Measurements from ENCODE around the gene C6orf15. TPM values are rescaled to one million over a fixed set of nuclear protein-coding genes. Genes with fewer than 3 reads are reported as not detected.

The C6orf15 gene
- total and polyA plus RNA-seq, 2 donors from 2014 or later: not detected

- Histone ChIP-seq H3K4me3 (ENCODE audit: low read length in 3 of 3) (no peak overlapping the region), H3K9ac (ENCODE audit: low read length in 3 of 3) (no peak overlapping the region), H3K9me3 (ENCODE audit: control insufficient read depth in 2 of 3, insufficient read depth in 1 of 3, low read length in 3 of 3) (no peaks in the 10 kb centered on the region), H3K27me3 (ENCODE audit: control insufficient read depth, insufficient read depth, low read length) (no peaks in the 10 kb centered on the region), H3K36me3 (ENCODE audit: control insufficient read depth in 2 of 3, insufficient read depth in 3 of 3, low read length in 3 of 3) (no peaks in the 10 kb centered on the region), H3K27ac (ENCODE audit: low read depth in 2 of 2, low read length in 2 of 2) (no peak overlapping the region), H3K4me1 (ENCODE audit: control insufficient read depth in 2 of 3, insufficient read depth in 2 of 3, low read depth in 1 of 3, low read length in 3 of 3) (peaks cover 0 to 4% (median 3%) of the 10 kb centered on the region in 3 donors)
- intact Hi-C loops (cut with DNase I): no loop called here
- no peak for TF ChIP-seq CTCF (IDR thresholded peaks at IDR 0.05; ENCODE audit: borderline replicate concordance, extremely low read depth, insufficient read depth)
- FAIRE-seq (no peak), DNase-seq (no peak)
These were observed 19.4 kb downstream of the C6orf15 start for GRCh38 chr6:31092769-31093505.

DNA sequence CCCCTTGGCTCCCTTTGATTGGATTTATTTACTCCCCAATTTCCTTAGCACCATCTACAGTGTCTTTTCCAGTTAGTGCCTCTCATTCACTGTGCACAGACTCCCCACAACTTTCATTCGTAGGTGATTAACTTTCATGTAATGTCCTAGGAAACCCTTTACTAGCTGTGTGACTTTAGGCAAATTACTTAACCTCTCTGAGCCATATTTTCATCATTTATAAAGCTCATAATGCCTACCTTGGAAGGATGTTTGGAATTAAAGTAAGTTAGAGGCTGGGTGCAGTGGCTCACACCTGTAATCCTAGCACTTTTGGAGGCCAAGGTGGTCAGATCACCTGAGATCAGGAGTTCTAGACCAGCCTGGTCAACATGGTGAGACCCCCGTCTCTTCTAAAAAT lies 20.1 kb downstream of the C6orf15 start:
- TF ChIP-seq CTCF (IDR thresholded peaks at IDR 0.05; ENCODE audit: borderline replicate concordance, extremely low read depth, insufficient read depth): no peak
- intact Hi-C loops (cut with DNase I): no loop called here
- FAIRE-seq: no peak

GRCh38 chr6:31091680-31092079 lies 20.7 kb downstream of the C6orf15 start:
- Histone ChIP-seq H3K9ac (ENCODE audit: low read length in 3 of 3) (no peak overlapping the region), H3K4me3 (ENCODE audit: low read length in 3 of 3) (no peak overlapping the region), H3K36me3 (ENCODE audit: control insufficient read depth in 2 of 3, insufficient read depth in 3 of 3, low read length in 3 of 3) (no peaks in the 10 kb centered on the region), H3K27ac (ENCODE audit: low read depth in 2 of 2, low read length in 2 of 2) (no peak overlapping the region), H3K27me3 (ENCODE audit: control insufficient read depth, insufficient read depth, low read length) (no peaks in the 10 kb centered on the region), H3K9me3 (ENCODE audit: control insufficient read depth in 2 of 3, insufficient read depth in 1 of 3, low read length in 3 of 3) (no peaks in the 10 kb centered on the region), H3K4me1 (ENCODE audit: control insufficient read depth in 2 of 3, insufficient read depth in 2 of 3, low read depth in 1 of 3, low read length in 3 of 3) (peaks cover 0 to 3% (median 2%) of the 10 kb centered on the region in 3 donors)
- no peak for TF ChIP-seq CTCF (IDR thresholded peaks at IDR 0.05; ENCODE audit: borderline replicate concordance, extremely low read depth, insufficient read depth)
- DNase-seq (no peak), FAIRE-seq (no peak)
- intact Hi-C loops (cut with DNase I): no loop called here

More for the DNA sequence above, 20.1 kb downstream of the C6orf15 start:
- Histone ChIP-seq H3K9me3 (ENCODE audit: control insufficient read depth in 2 of 3, insufficient read depth in 1 of 3, low read length in 3 of 3) (no peaks in the 10 kb centered on the region), H3K4me1 (ENCODE audit: control insufficient read depth in 2 of 3, insufficient read depth in 2 of 3, low read depth in 1 of 3, low read length in 3 of 3) (peaks cover 0 to 4% (median 3%) of the 10 kb centered on the region in 3 donors), H3K36me3 (ENCODE audit: control insufficient read depth in 2 of 3, insufficient read depth in 3 of 3, low read length in 3 of 3) (no peaks in the 10 kb centered on the region), H3K27me3 (ENCODE audit: control insufficient read depth, insufficient read depth, low read length) (no peaks in the 10 kb centered on the region), H3K9ac (ENCODE audit: low read length in 3 of 3) (no peak overlapping the region), H3K4me3 (ENCODE audit: low read length in 3 of 3) (no peak overlapping the region), H3K27ac (ENCODE audit: low read depth in 2 of 2, low read length in 2 of 2) (no peak overlapping the region)
- no peak for DNase-seq
